Panc1 (cell line): Measurements from ENCODE around the gene MMP14. TPM values are rescaled to one million over a fixed set of nuclear protein-coding genes. Genes with fewer than 3 reads are reported as not detected.

Experiments
- ATAC-seq: fragments of 200-7000 bp; cut with Tn5 transposase; 2 replicates; pipeline ENCODE4 v1.9.1; 2020; ENCODE audit warnings: mild to moderate bottlenecking, moderate library complexity
- BruUV-seq: library from RNA; stranded (reverse); fragments of 400-500 nt; replicated peaks from 2 replicates; lab custom pipeline; 2021; lab: Mats Ljungman, UMichigan
- CTCF ChIA-PET: fragments of 300-600 bp; sonication (Branson Sonifier 250); formaldehyde crosslinking; loops from one replicate; lab custom pipeline; 2022; ENCODE audit warnings: antibody characterized with exemption; lab: Charles Lee
- POLR2A ChIA-PET: fragments of 300-600 bp; sonication (Branson Sonifier 250); formaldehyde crosslinking; loops from one replicate; lab custom pipeline; 2022; ENCODE audit warnings: antibody characterized with exemption; lab: Charles Lee
- DNase-seq: peaks from one replicate; pipeline ENCODE4 v3.0.0-alpha.2; 2010; ENCODE audit warnings: low read depth, low spot score
- H3K27ac ChIP-seq: 2 replicates; pipeline ENCODE4 v1.5.1; 2011; ENCODE audit warnings: mild to moderate bottlenecking, low read length, inconsistent platforms
- H3K27me3 ChIP-seq: fragments of 200-500 bp; sonication (Bioruptor generic); 2 replicates; pipeline ENCODE4 v1.6.0; 2014; ENCODE audit warnings: low read length, inconsistent platforms; ENCODE audit not compliant: control insufficient read depth, insufficient read depth
- H3K36me3 ChIP-seq: fragments of 200-500 bp; sonication (Bioruptor generic); 2 replicates; pipeline ENCODE4 v1.5.1; 2014; ENCODE audit warnings: inconsistent platforms, mild to moderate bottlenecking, low read length, moderate library complexity; ENCODE audit not compliant: control insufficient read depth, insufficient read depth
- H3K4me1 ChIP-seq: 2 replicates; pipeline ENCODE4 v1.5.1; 2011; ENCODE audit warnings: inconsistent platforms, mild to moderate bottlenecking, low read length, moderate library complexity; ENCODE audit not compliant: control insufficient read depth, insufficient read depth
- H3K4me3 ChIP-seq, 2 experiments: 2 replicates each; pipeline ENCODE4 v1.5.1; 2011 to 2012; ENCODE audit warnings: low read depth in 2 of 2, low read length in 2 of 2, mild to moderate bottlenecking in 2 of 2, inconsistent platforms in 1 of 2, moderate library complexity in 1 of 2
- H3K9me3 ChIP-seq: fragments of 200-500 bp; sonication (Bioruptor generic); 2 replicates; pipeline ENCODE4 v1.5.1; 2014; ENCODE audit warnings: low read depth, mild to moderate bottlenecking, inconsistent platforms, low read length, moderate library complexity; ENCODE audit not compliant: control insufficient read depth, insufficient read depth
- CTCF ChIP-seq: fragments of 450-650 bp; IDR thresholded peaks from 2 replicates; pipeline ENCODE4 v1.5.1; 2017; ENCODE audit warnings: mild to moderate bottlenecking
- POLR2AphosphoS5 ChIP-seq: IDR thresholded peaks from 2 replicates; pipeline ENCODE4 v1.6.1; 2012; ENCODE audit warnings: mild to moderate bottlenecking, low read depth, low read length, moderate library complexity
- SIN3A ChIP-seq: IDR thresholded peaks from 2 replicates; pipeline ENCODE4 v1.6.1; 2012; ENCODE audit warnings: low read depth, mild to moderate bottlenecking, low read length, moderate library complexity, borderline replicate concordance; ENCODE audit not compliant: insufficient read depth
- TCF7L2 ChIP-seq: IDR thresholded peaks from 2 replicates; pipeline ENCODE4 v1.6.1; 2011; ENCODE audit warnings: mild to moderate bottlenecking, low read depth, low read length, inconsistent platforms
- in situ Hi-C: cut with HindIII; loops from 2 replicates; pipeline ENCODE4 v1.10.0; 2016; ENCODE audit warnings: low sequenced_read_pairs, low pct_unique_long_range_greater_than_20kb
- intact Hi-C: fragments of 100-400 bp; cut with micrococcal nuclease; formaldehyde crosslinking; loops from one replicate; pipeline ENCODE4 v1.10.0; 2022; ENCODE audit not compliant: unreplicated experiment
- total RNA-seq: library from RNA; stranded (reverse); gene quantifications from one replicate; pipeline ENCODE4 v1.2.1, GENCODE V29; 2021; ENCODE audit not compliant: unreplicated experiment
- TF ChIP-seq, protein P1 (sequence below), 2 experiments: IDR thresholded peaks; 2 replicates each; pipeline ENCODE4 v1.6.1; 2011 to 2012; ENCODE audit warnings: low read depth in 2 of 2, control low read depth in 1 of 2, low read length in 1 of 2, mild to moderate bottlenecking in 1 of 2, moderate library complexity in 1 of 2; ENCODE audit not compliant: insufficient read depth in 1 of 2

The MMP14 gene
- total RNA-seq, 1 experiment from 2014 or later, result 32.9 TPM

GRCh38 chr14:22865424-22866405, 29.3 kb downstream of the MMP14 start:
- POLR2A ChIA-PET, result no interaction called here

GRCh38 chr14:22866874-22867273, 30.5 kb downstream of the MMP14 start:
- ChIA-PET POLR2A (no interaction called here), CTCF (interaction anchor here (1.3 kb wide), 1 partner anchor 44 kb away, joined by 7 read pairs; no protein-coding TSS in a partner anchor)
- no peak overlapping the region for H3K4me3 ChIP-seq
- H3K4me1 ChIP-seq, result peaks cover 8% of the 10 kb centered on the region; the same call in 1 of the 2 replicates
- no TSS peak for BruUV-seq
- H3K9me3 ChIP-seq, result no peaks in the 10 kb centered on the region
- TF ChIP-seq, protein P1, sequence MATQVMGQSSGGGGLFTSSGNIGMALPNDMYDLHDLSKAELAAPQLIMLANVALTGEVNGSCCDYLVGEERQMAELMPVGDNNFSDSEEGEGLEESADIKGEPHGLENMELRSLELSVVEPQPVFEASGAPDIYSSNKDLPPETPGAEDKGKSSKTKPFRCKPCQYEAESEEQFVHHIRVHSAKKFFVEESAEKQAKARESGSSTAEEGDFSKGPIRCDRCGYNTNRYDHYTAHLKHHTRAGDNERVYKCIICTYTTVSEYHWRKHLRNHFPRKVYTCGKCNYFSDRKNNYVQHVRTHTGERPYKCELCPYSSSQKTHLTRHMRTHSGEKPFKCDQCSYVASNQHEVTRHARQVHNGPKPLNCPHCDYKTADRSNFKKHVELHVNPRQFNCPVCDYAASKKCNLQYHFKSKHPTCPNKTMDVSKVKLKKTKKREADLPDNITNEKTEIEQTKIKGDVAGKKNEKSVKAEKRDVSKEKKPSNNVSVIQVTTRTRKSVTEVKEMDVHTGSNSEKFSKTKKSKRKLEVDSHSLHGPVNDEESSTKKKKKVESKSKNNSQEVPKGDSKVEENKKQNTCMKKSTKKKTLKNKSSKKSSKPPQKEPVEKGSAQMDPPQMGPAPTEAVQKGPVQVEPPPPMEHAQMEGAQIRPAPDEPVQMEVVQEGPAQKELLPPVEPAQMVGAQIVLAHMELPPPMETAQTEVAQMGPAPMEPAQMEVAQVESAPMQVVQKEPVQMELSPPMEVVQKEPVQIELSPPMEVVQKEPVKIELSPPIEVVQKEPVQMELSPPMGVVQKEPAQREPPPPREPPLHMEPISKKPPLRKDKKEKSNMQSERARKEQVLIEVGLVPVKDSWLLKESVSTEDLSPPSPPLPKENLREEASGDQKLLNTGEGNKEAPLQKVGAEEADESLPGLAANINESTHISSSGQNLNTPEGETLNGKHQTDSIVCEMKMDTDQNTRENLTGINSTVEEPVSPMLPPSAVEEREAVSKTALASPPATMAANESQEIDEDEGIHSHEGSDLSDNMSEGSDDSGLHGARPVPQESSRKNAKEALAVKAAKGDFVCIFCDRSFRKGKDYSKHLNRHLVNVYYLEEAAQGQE (IDR thresholded peaks at IDR 0.05; ENCODE audit: insufficient read depth in 1 of 2, low read depth in 2 of 2, low read length in 1 of 2), result no peak
- TF ChIP-seq CTCF (no peak), TCF7L2 (no peak), POLR2AphosphoS5 (no peak), SIN3A (no peak)
- H3K36me3 ChIP-seq, result no peaks in the 10 kb centered on the region
- no peak overlapping the region for H3K27ac ChIP-seq
- no peaks in the 10 kb centered on the region for H3K27me3 ChIP-seq
- ATAC-seq (no peak), DNase-seq (no peak)
- intact Hi-C loops, result no loop called here
- in situ Hi-C loops, result no loop called here

More at GRCh38 chr14:22865424-22866405, 29.3 kb downstream of the MMP14 start:
- Histone ChIP-seq H3K27ac (no peak overlapping the region), H3K4me1 (peaks cover 4% of the 10 kb centered on the region; the same call in 1 of the 2 replicates), H3K4me3 (no peak overlapping the region), H3K9me3 (no peaks in the 10 kb centered on the region), H3K27me3 (no peaks in the 10 kb centered on the region), H3K36me3 (no peaks in the 10 kb centered on the region)
- DNase-seq (no peak), ATAC-seq (no peak)
- intact Hi-C loops (no loop called here), in situ Hi-C loops (no loop called here)
- TF ChIP-seq CTCF (peak; percentile 12; the same call in 1 of the 2 replicates), POLR2AphosphoS5 (no peak)
- BruUV-seq, result no TSS peak
- CTCF ChIA-PET, result interaction anchor here (1.3 kb wide), 1 partner anchor 43 kb away, joined by 7 read pairs; no protein-coding TSS in a partner anchor
